HepG2 (cell line): ENCODE measurements around the gene KRTAP10-10.
"Not testable (repeated sequence)": the region's sequence is repeated elsewhere in the genome, so short reads cannot be mapped to it uniquely, and the experiment has no call there.

ENCODE experiments used
- HBP1 ChIP-seq: IDR thresholded peaks from 2 replicates; pipeline ENCODE4 v1.6.1; 2016; ENCODE audit warnings: low read depth, control low read depth
- IKZF5 ChIP-seq: IDR thresholded peaks from 2 replicates; pipeline ENCODE4 v1.6.1; 2018; ENCODE audit warnings: missing genetic modification reagents, mild to moderate bottlenecking, missing compliant biosample characterization
- ZMAT3 ChIP-seq: sonication (generic); formaldehyde crosslinking; conservative IDR thresholded peaks from 2 replicates; pipeline ENCODE4 v1.7.0; 2021; ENCODE audit warnings: missing genetic modification reagents
- ZNF253 ChIP-seq: sonication (generic); formaldehyde crosslinking; IDR thresholded peaks from 2 replicates; pipeline ENCODE4 v1.8.0; 2022; ENCODE audit warnings: mild to moderate bottlenecking, missing genetic modification reagents, borderline replicate concordance
- ZNF263 ChIP-seq: sonication (generic); formaldehyde crosslinking; IDR thresholded peaks from 2 replicates; pipeline ENCODE4 v1.4.0; 2020; ENCODE audit warnings: missing genetic modification reagents
- ZSCAN25 ChIP-seq: sonication (generic); formaldehyde crosslinking; IDR thresholded peaks from 2 replicates; pipeline ENCODE4 v1.8.0; 2022; ENCODE audit warnings: mild to moderate bottlenecking, missing genetic modification reagents

GRCh38 chr21:44627181-44627822, 9.9 kb upstream of the KRTAP10-10 start:
- TF ChIP-seq IKZF5, ZNF263, ZMAT3, ZSCAN25, HBP1, ZNF253 (CRISPR knock-in tag): not testable (repeated sequence)
